Heart left ventricle (tissue), 16 donors: Measurements from ENCODE around the gene UBE2D1. TPM values are rescaled to one million over a fixed set of nuclear protein-coding genes. Genes with fewer than 3 reads are reported as not detected.

Experiments
- ATAC-seq, 4 donors: fragments of 200-7000 bp; cut with Tn5 transposase; one replicate each; pipeline ENCODE4 v1.9.1; 2020 to 2022; ENCODE audit warnings: moderate library complexity in 4 of 4, mild to moderate bottlenecking in 3 of 4, moderate number of reproducible peaks in 1 of 4
- DNase-seq, 5 donors: peaks; one replicate each; pipeline ENCODE4 v3.0.0-alpha.2; 2020
- H3K27ac ChIP-seq, 12 donors: fragments of 200-600 bp; sonication (generic) in 4 of 12; one replicate each; pipeline versions ENCODE4 v1.5.0 to v1.8.0; 2016 to 2022; ENCODE audit warnings: mild to moderate bottlenecking in 2 of 12
- H3K27me3 ChIP-seq, 9 donors: fragments of 200-600 bp; sonication (generic) in 2 of 9; one replicate each; pipeline versions ENCODE4 v1.5.1 to v1.8.0; 2016 to 2022; ENCODE audit warnings: mild to moderate bottlenecking in 3 of 9
- H3K36me3 ChIP-seq, 9 donors: fragments of 200-600 bp; sonication (generic) in 2 of 9; one replicate each; pipeline versions ENCODE4 v1.5.0 to v1.8.0; 2018 to 2022; ENCODE audit warnings: mild to moderate bottlenecking in 2 of 9
- H3K4me1 ChIP-seq, 12 donors: fragments of 200-600 bp; sonication (generic) in 4 of 12; one replicate each; pipeline versions ENCODE4 v1.5.0 to v1.8.0; 2016 to 2022; ENCODE audit warnings: mild to moderate bottlenecking in 3 of 12
- H3K4me3 ChIP-seq, 12 donors: fragments of 200-600 bp; sonication (generic) in 4 of 12; one replicate each; pipeline versions ENCODE4 v1.5.0 to v1.8.0; 2017 to 2022; ENCODE audit warnings: mild to moderate bottlenecking in 9 of 12, moderate library complexity in 4 of 12
- H3K9me3 ChIP-seq, 12 donors: fragments of 200-600 bp; sonication (generic) in 4 of 12; one replicate each; pipeline versions ENCODE4 v1.5.0 to v1.8.0; 2016 to 2022; ENCODE audit warnings: mild to moderate bottlenecking in 1 of 12
- POLR2A ChIP-seq, 2 donors: fragments of 450-650 bp; IDR thresholded peaks; one replicate each; pipeline ENCODE4 v1.6.1; 2017; ENCODE audit warnings: antibody characterized with exemption in 2 of 2, mild to moderate bottlenecking in 2 of 2, moderate library complexity in 2 of 2
- WGBS, 4 donors: extraction: QIAGEN DNeasy Blood & Tissue Kit in 2 of 4; methylation state at CpG; one replicate each; pipeline versions ENCODE4 v1.1.5 to v1.1.7; 2013 to 2018; 5-methylcytosine and 5-hydroxymethylcytosine counted together
- intact Hi-C, 10 donors: fragments of 100-400 bp; cut with DNase I; formaldehyde crosslinking; loops; one replicate each; pipeline versions ENCODE4 v1.11.1 to v1.14.2; 2022
- polyA plus RNA-seq, 2 donors: library from polyadenylated mRNA; stranded (reverse); fragments of 200-250 nt; gene quantifications; one replicate each; pipeline ENCODE4 v1.2.3, GENCODE V29; 2013
- total RNA-seq, 9 donors: library from RNA; depleted of rRNA in 2 of 9; stranded (reverse); fragments of >200 nt in 2 of 9; fragmentation: NEBNext Ultra II Directional in 3 of 9; extraction: Animal tissue kit (Norgen Biotek cat#: 25700) in 3 of 9; gene quantifications; one replicate each; pipeline versions ENCODE4 v1.1.0 to v1.2.4, GENCODE V29; 2016 to 2023
- TF ChIP-seq, protein P1 (sequence below), 12 donors: fragments of 200-600 bp; sonication (generic) in 4 of 12; IDR thresholded peaks; one replicate each; pipeline versions ENCODE4 v1.5.0 to v1.8.0; 2018 to 2022; ENCODE audit warnings: antibody characterized with exemption in 12 of 12, mild to moderate bottlenecking in 5 of 12
- donor health status: ischemic (EF 13 %, LVEDD 7.1; RV severe dilation, severe dysfunction).
- donor health status: healthy with polysubstance abuse.
- donor health status: DM: no; HTN: yes; CAD: no.
- donor health status: DM: no; HTN: no; CAD: no.
- donor health status: ischemic (EF 25% LVEDD 6.9; RV normal size, moderate dysfunction).
- donor health status: ischemic (EF 25% LVEDD 5.7; RV mildly dilated, moderate dysfunction).
- donor health status: healthy.
- donor health status: DM: yes; HTN: yes; CAD: no.
- donor health status: ischemic (EF 35%, LVEDD 5.7; RV mildly dilated, moderate dysfunction).
- donor health status: nonischemic (EF 11% LVEDD 7.7; RV severe dilation, severe dysfunction).
- donor health status: DM: yes; HTN: yes; CAD: no.
- donor health status: PGD.
- donor health status: ischemic (EF 29% LVEDD 5.4; RV normal size, mild dysfunction).
- donor health status: nonischemic (EF 23%, LVEDD 6.1; RV moderate dilation, normal function).

UBE2D1 gene
- total and polyA plus RNA-seq, 11 donors: 16.9 to 84.2 (median 50.2) TPM

- H3K4me3 ChIP-seq: no peak overlapping the region
- intact Hi-C loops: loop anchor here in 1 of 10 donors (10.0 kb wide), 1 partner anchor 221 kb away; no protein-coding TSS in a partner anchor
- ATAC-seq: no peak
- TF ChIP-seq POLR2A (IDR thresholded peaks at IDR 0.05): no peak
- TF ChIP-seq, protein P1, sequence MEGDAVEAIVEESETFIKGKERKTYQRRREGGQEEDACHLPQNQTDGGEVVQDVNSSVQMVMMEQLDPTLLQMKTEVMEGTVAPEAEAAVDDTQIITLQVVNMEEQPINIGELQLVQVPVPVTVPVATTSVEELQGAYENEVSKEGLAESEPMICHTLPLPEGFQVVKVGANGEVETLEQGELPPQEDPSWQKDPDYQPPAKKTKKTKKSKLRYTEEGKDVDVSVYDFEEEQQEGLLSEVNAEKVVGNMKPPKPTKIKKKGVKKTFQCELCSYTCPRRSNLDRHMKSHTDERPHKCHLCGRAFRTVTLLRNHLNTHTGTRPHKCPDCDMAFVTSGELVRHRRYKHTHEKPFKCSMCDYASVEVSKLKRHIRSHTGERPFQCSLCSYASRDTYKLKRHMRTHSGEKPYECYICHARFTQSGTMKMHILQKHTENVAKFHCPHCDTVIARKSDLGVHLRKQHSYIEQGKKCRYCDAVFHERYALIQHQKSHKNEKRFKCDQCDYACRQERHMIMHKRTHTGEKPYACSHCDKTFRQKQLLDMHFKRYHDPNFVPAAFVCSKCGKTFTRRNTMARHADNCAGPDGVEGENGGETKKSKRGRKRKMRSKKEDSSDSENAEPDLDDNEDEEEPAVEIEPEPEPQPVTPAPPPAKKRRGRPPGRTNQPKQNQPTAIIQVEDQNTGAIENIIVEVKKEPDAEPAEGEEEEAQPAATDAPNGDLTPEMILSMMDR (IDR thresholded peaks at IDR 0.05): no peak
- H3K27ac ChIP-seq: no peak overlapping the region
- no peak for DNase-seq
- H3K4me1 ChIP-seq: no peaks in the 10 kb centered on the region
- no peaks in the 10 kb centered on the region for H3K27me3 ChIP-seq
- H3K9me3 ChIP-seq: no peaks in the 10 kb centered on the region
- H3K36me3 ChIP-seq: peaks cover 0 to 87% (median 70%) of the 10 kb centered on the region in 9 donors
Measured at GRCh38 chr10:58396057-58396456, 61.3 kb downstream of the UBE2D1 start.

- ATAC-seq (no peak), DNase-seq (no peak)
- H3K4me3 ChIP-seq: no peak overlapping the region
- H3K9me3 ChIP-seq: no peaks in the 10 kb centered on the region
- no peaks in the 10 kb centered on the region for H3K27me3 ChIP-seq
- no peak overlapping the region for H3K27ac ChIP-seq
- 74 to 100% (median 96%) methylated on average over 3 of the region's 3 CpGs for WGBS, 4 donors
- intact Hi-C loops: loop anchor here in 1 of 10 donors (10.0 kb wide), 1 partner anchor 223 kb away; no protein-coding TSS in a partner anchor
- H3K36me3 ChIP-seq: peaks cover 0 to 72% (median 53%) of the 10 kb centered on the region in 9 donors
- TF ChIP-seq, protein P1 (IDR thresholded peaks at IDR 0.05): no peak
- no peak for TF ChIP-seq POLR2A (IDR thresholded peaks at IDR 0.05)
- H3K4me1 ChIP-seq: no peaks in the 10 kb centered on the region
Measured at GRCh38 chr10:58397830-58398229, 63.0 kb downstream of the UBE2D1 start.

GRCh38 chr10:58399410-58399809, 64.6 kb downstream of the UBE2D1 start:
- no peaks in the 10 kb centered on the region for H3K27me3 ChIP-seq
- peaks cover 0 to 57% (median 38%) of the 10 kb centered on the region in 9 donors for H3K36me3 ChIP-seq
- WGBS, 4 donors: 90 to 95% (median 94%) methylated on average over 4 of the region's 4 CpGs
- no peak for DNase-seq
- no peak for TF ChIP-seq POLR2A (IDR thresholded peaks at IDR 0.05)
- TF ChIP-seq, protein P1 (IDR thresholded peaks at IDR 0.05): no peak
- H3K4me3 ChIP-seq: no peak overlapping the region
- no peak overlapping the region for H3K27ac ChIP-seq
- H3K9me3 ChIP-seq: no peaks in the 10 kb centered on the region
- ATAC-seq: no peak
- H3K4me1 ChIP-seq: no peaks in the 10 kb centered on the region
- intact Hi-C loops: loop anchor here in 1 of 10 donors (10.0 kb wide), 1 partner anchor 225 kb away; no protein-coding TSS in a partner anchor

DNA sequence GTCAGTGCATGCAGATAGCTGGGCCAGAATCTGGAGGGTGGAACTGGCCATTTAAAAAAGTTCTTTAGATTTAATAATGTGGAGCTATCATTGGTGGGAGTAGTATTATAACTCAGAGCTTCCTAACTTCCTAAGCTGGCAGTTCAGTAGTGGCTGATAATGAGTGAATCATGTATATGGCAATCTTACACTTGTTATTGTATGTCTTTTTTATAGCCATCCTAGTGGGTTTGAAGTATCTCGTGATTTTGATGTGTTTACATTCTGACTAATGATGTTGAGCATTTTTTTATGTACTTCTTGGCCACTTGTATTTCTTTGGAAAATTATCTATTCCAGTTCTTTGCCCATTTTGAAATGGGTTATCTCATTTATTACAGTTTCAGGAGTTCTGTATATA, 65.8 kb downstream of the UBE2D1 start:
- TF ChIP-seq POLR2A (IDR thresholded peaks at IDR 0.05): no peak
- TF ChIP-seq, protein P1 (IDR thresholded peaks at IDR 0.05): no peak
- Histone ChIP-seq H3K36me3 (peaks cover 0 to 45% (median 26%) of the 10 kb centered on the region in 9 donors), H3K27me3 (no peaks in the 10 kb centered on the region), H3K27ac (no peak overlapping the region), H3K4me1 (no peaks in the 10 kb centered on the region), H3K4me3 (no peak overlapping the region), H3K9me3 (no peaks in the 10 kb centered on the region)
- intact Hi-C loops: no loop called here
- ATAC-seq: no peak
- WGBS, 4 donors: 69 to 87% (median 84%) methylated on average over 1 of the region's 1 CpG
- DNase-seq: no peak
